T-cell (primary cell): ENCODE measurements around the gene TMEM54. TPM values are rescaled to one million over a fixed set of nuclear protein-coding genes. Genes with fewer than 3 reads are reported as not detected.

ENCODE experiments used
- ATAC-seq, 4 experiments: fragments of 200-7000 bp in 3 of 4; fragments of 150-1000 bp in 1 of 4; cut with Tn5 transposase; replicated peaks in 1 of 4; 1 replicate in 3 of 4; 2 replicates in 1 of 4; pipeline ENCODE4 v1.10.0; 2021; ENCODE audit warnings: moderate library complexity in 3 of 4, mild to moderate bottlenecking in 2 of 4, moderate number of reproducible peaks in 1 of 4
- CTCF ChIA-PET, 2 donors: fragments of 300-600 bp; sonication (Branson Sonifier 250); formaldehyde crosslinking; loops; one replicate each; lab custom pipeline; 2022; ENCODE audit warnings: antibody characterized with exemption in 2 of 2; lab: Charles Lee
- POLR2A ChIA-PET, 2 donors: fragments of 300-600 bp; sonication (Branson Sonifier 250); formaldehyde crosslinking; loops; one replicate each; lab custom pipeline; 2022; ENCODE audit warnings: antibody characterized with exemption in 2 of 2; lab: Charles Lee
- DNase-seq, 35 experiments: peaks; one replicate each; pipeline versions ENCODE4 v3.0.0 to v3.0.0-alpha.2; 2013 to 2023
- H3K27ac ChIP-seq: one replicate; pipeline ENCODE4 v1.5.1; 2013; ENCODE audit warnings: low read length
- H3K27me3 ChIP-seq, 2 experiments: replicated peaks in 1 of 2; 1 replicate in 1 of 2; 2 replicates in 1 of 2; pipeline versions ENCODE4 v1.6.1 to v1.7.0; 2013; ENCODE audit warnings: low read length in 1 of 2, mixed read lengths in 1 of 2; ENCODE audit not compliant: control insufficient read depth in 2 of 2, insufficient read depth in 2 of 2; ENCODE audit errors: extremely low read depth in 1 of 2
- H3K36me3 ChIP-seq, 2 donors: 1 replicate in 1 of 2; 2 replicates in 1 of 2; pipeline versions ENCODE4 v1.6.1 to v1.7.0; 2013; ENCODE audit warnings: low read length in 1 of 2; ENCODE audit not compliant: control insufficient read depth in 2 of 2, insufficient read depth in 1 of 2; ENCODE audit errors: extremely low read depth in 1 of 2
- H3K4me1 ChIP-seq, 2 experiments: 1 replicate in 1 of 2; 2 replicates in 1 of 2; pipeline versions ENCODE4 v1.6.1 to v1.7.0; 2013; ENCODE audit warnings: low read length in 2 of 2, mixed read lengths in 1 of 2; ENCODE audit not compliant: insufficient read depth in 2 of 2, control insufficient read depth in 1 of 2; ENCODE audit errors: extremely low read depth in 1 of 2
- H3K4me3 ChIP-seq, 2 donors: 1 replicate in 1 of 2; 2 replicates in 1 of 2; pipeline versions ENCODE4 v1.5.1 to v1.7.0; 2013; ENCODE audit warnings: mild to moderate bottlenecking in 2 of 2, low read length in 1 of 2, moderate library complexity in 1 of 2; ENCODE audit not compliant: control insufficient read depth in 1 of 2; ENCODE audit errors: extremely low read depth in 1 of 2
- H3K9me3 ChIP-seq: 2 replicates; pipeline ENCODE4 v1.7.0; 2013
- H3K27ac Mint-ChIP-seq, 2 donors: one replicate each; pipeline ENCODE4 v1.8.0; 2020 to 2021; ENCODE audit warnings: mild to moderate bottlenecking in 2 of 2, mixed read lengths in 2 of 2
- H3K27me3 Mint-ChIP-seq, 2 donors: one replicate each; pipeline ENCODE4 v1.8.0; 2021 to 2022; ENCODE audit warnings: mixed read lengths in 2 of 2
- H3K36me3 Mint-ChIP-seq: one replicate; pipeline ENCODE4 v1.8.0; 2021; ENCODE audit warnings: mixed read lengths
- H3K4me1 Mint-ChIP-seq, 3 donors: one replicate each; pipeline ENCODE4 v1.8.0; 2020 to 2022; ENCODE audit warnings: mixed read lengths in 3 of 3, mild to moderate bottlenecking in 1 of 3
- H3K4me3 Mint-ChIP-seq, 3 donors: one replicate each; pipeline ENCODE4 v1.8.0; 2020 to 2022; ENCODE audit warnings: mild to moderate bottlenecking in 3 of 3, mixed read lengths in 3 of 3, moderate library complexity in 3 of 3
- H3K9me3 Mint-ChIP-seq, 3 donors: one replicate each; pipeline ENCODE4 v1.8.0; 2020 to 2022; ENCODE audit warnings: mixed read lengths in 3 of 3
- WGBS: methylation state at CpG from one replicate; pipeline ENCODE4 v1.1.5; 2013; ENCODE audit warnings: missing lambda C conversion rate; ENCODE audit not compliant: insufficient coverage; 5-methylcytosine and 5-hydroxymethylcytosine counted together
- total RNA-seq, 35 experiments: library from RNA in 6 of 35; stranded (reverse) in 6 of 35; fragments of 120-200 nt in 1 of 35; gene quantifications; one replicate each; pipeline versions ENCODE4 v1.2.1 to v1.2.4 and lab custom pipeline; 2013 to 2026

Gene TMEM54
- total RNA-seq, 5 donors from 2014 or later (not counting 1 experiment from before 2014, with no cell fraction given) = 0.35 to 0.64 TPM; not detected in 3

DNA sequence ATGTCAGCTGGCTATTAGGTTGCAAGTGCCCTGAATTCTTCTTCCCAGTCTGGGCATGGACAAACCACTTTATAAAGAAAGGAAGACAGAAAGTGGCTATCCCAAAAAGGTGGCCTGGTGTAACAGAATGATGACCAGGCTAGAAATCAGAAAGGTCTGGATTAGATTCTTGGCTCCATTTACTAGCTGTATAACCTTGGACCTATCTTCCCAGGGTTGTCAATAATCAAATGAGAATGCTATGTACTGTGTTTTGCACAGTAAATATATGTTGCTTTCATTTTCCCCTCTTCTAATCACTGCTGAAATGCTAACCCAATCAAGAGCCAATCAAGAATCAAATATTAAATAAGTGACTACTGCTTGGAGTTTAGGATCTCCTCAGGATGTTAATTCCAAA, 43.0 kb upstream of the TMEM54 start:
- peaks cover 0 to 5% of the 10 kb centered on the region in 2 experiments for H3K4me1 ChIP-seq
- H3K27ac Mint-ChIP-seq = no peak overlapping the region
- POLR2A ChIA-PET = no interaction called here
- no peaks in the 10 kb centered on the region for H3K27me3 ChIP-seq
- ATAC-seq (no peak), DNase-seq (no peak)
- H3K9me3 ChIP-seq = no peaks in the 10 kb centered on the region
- H3K27me3 Mint-ChIP-seq = no peaks in the 10 kb centered on the region
- H3K9me3 Mint-ChIP-seq = no peaks in the 10 kb centered on the region
- H3K36me3 Mint-ChIP-seq = peaks cover 60% of the 10 kb centered on the region
- H3K4me3 Mint-ChIP-seq = no peak overlapping the region
- H3K4me1 Mint-ChIP-seq = peaks cover 10 to 26% (median 14%) of the 10 kb centered on the region in 3 donors
- peaks cover 20 to 68% of the 10 kb centered on the region in 2 donors for H3K36me3 ChIP-seq
- no peak overlapping the region for H3K27ac ChIP-seq
- CTCF ChIA-PET = no interaction called here
- no peak overlapping the region for H3K4me3 ChIP-seq

DNA sequence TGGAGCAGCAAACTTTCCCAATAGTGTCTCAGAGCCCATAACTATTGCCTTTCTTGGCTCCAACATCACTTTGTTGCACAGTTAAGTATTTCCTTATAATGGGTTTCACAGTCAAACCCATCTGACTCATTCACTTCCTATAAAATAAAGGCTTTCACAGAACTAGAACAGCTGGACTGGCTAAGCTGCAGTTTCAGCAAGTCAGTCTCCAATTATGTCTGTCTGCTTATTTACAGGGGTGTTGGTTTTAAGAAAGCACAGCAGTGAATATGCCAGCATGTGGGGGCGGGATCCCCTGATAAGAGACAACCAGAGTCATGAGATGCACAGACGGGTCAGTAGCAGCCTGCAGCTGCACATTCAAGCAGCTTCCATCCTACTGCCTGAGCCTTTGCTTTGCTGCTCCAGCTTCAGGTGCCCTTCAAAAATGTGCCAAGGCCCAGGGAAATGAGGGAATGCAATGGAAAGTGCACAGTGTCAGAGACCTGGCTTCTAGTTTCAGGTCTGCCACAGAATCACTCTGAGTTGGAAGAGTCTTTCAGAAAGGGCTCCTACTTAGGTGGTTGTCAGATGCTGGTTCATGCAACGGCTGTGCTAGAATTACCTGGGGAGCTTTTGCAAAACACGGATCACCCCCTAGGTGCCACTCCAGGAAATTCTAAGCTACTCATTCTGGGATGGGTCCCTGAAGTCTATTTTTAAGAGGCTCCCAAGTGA, 38.6 kb upstream of the TMEM54 start:
- H3K4me1 Mint-ChIP-seq = peaks cover 9 to 14% (median 14%) of the 10 kb centered on the region in 3 donors
- CTCF ChIA-PET = interaction anchor here in 1 of 2 donors (0.7 kb wide), 1 partner anchor 97 kb away, joined by 3 read pairs; the partner anchor contains the start of gene AK2

DNA sequence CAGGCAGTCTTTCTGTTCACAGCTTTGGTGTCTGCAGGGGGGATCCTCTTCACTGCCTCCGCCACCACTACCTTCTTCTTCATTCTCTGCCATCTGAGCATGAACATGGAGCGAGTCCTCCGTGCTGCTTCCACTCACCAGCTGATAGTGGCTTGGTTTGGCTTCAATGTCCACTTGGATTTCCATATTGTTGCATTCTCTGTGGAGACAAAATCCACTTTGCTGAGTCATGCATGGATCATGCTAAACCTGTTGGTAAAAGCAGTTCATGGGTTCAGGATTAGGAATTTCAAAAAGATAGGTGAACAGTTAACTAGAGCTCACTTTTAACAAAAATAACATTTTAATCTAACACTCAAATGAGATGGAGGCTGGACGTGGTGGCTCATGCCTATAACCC, 35.9 kb upstream of the TMEM54 start:
- ATAC-seq = no peak
- no peak for DNase-seq
- Histone ChIP-seq H3K9me3 (no peaks in the 10 kb centered on the region), H3K4me1 (no peaks in the 10 kb centered on the region), H3K27me3 (no peaks in the 10 kb centered on the region), H3K36me3 (peaks cover 10 to 48% of the 10 kb centered on the region in 2 donors), H3K4me3 (no peak overlapping the region), H3K27ac (no peak overlapping the region)
- no peaks in the 10 kb centered on the region for H3K27me3 Mint-ChIP-seq
- no peak overlapping the region for H3K4me3 Mint-ChIP-seq
- H3K9me3 Mint-ChIP-seq = no peaks in the 10 kb centered on the region
- H3K27ac Mint-ChIP-seq = peak overlapping the region in 1 of 2 donors; percentile 66
- POLR2A ChIA-PET = no interaction called here
- 100% methylated on average over 1 of the region's 4 CpGs for WGBS
- peaks cover 40% of the 10 kb centered on the region for H3K36me3 Mint-ChIP-seq
- H3K4me1 Mint-ChIP-seq = no peaks in the 10 kb centered on the region
- CTCF ChIA-PET = interaction anchor here in 1 of 2 donors (0.6 to 1.0 kb wide), 2 partner anchors 143 to 174 kb away, joined by 3 to 5 read pairs; no protein-coding TSS in a partner anchor

More for the DNA sequence above, 38.6 kb upstream of the TMEM54 start:
- Histone ChIP-seq H3K27me3 (no peaks in the 10 kb centered on the region), H3K4me1 (peaks cover 0 to 5% of the 10 kb centered on the region in 2 experiments), H3K9me3 (no peaks in the 10 kb centered on the region), H3K27ac (no peak overlapping the region), H3K4me3 (no peak overlapping the region), H3K36me3 (peaks cover 16 to 70% of the 10 kb centered on the region in 2 donors)
- DNase-seq (no peak), ATAC-seq (no peak)
- POLR2A ChIA-PET = no interaction called here
- no peak overlapping the region for H3K27ac Mint-ChIP-seq
- no peaks in the 10 kb centered on the region for H3K27me3 Mint-ChIP-seq
- peaks cover 60% of the 10 kb centered on the region for H3K36me3 Mint-ChIP-seq
- 92% methylated on average over 3 of the region's 4 CpGs for WGBS
- no peaks in the 10 kb centered on the region for H3K9me3 Mint-ChIP-seq
- H3K4me3 Mint-ChIP-seq = no peak overlapping the region

DNA sequence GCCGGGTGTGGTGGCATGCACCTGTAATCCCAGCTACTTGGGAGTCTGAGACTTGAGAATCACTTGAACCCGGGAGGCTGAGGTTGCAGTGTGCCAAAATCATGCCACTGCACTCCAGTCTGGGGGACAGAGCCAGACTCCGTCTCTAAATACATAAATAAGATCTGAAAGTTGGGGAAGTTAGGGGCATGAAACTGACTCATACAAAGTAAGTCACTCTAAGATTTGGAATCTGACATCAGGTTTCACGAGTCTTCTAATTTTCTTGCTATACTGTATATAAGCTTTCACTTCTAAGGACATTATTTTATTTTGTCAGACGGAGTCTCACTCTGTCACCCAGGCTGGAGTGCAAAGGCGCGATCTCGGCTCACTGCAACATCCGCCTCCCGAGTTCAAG, 33.3 kb upstream of the TMEM54 start:
- H3K27ac ChIP-seq = no peak overlapping the region
- peaks cover 29% of the 10 kb centered on the region for H3K36me3 Mint-ChIP-seq
- H3K36me3 ChIP-seq = peaks cover 5 to 30% of the 10 kb centered on the region in 2 donors
- H3K27me3 Mint-ChIP-seq = no peaks in the 10 kb centered on the region
- H3K27ac Mint-ChIP-seq = no peak overlapping the region
- H3K27me3 ChIP-seq = no peaks in the 10 kb centered on the region
- H3K4me3 Mint-ChIP-seq = no peak overlapping the region
- DNase-seq = no peak
- ChIA-PET POLR2A (no interaction called here), CTCF (interaction anchor here in 1 of 2 donors (3.2 kb wide), 1 partner anchor 122 kb away, joined by 11 read pairs; no protein-coding TSS in a partner anchor)
- H3K9me3 ChIP-seq = no peaks in the 10 kb centered on the region
- no peak for ATAC-seq
- no peaks in the 10 kb centered on the region for H3K4me1 Mint-ChIP-seq
- H3K4me3 ChIP-seq = no peak overlapping the region
- WGBS = 98% methylated on average over 9 of the region's 10 CpGs
- H3K9me3 Mint-ChIP-seq = no peaks in the 10 kb centered on the region
- no peaks in the 10 kb centered on the region for H3K4me1 ChIP-seq

DNA sequence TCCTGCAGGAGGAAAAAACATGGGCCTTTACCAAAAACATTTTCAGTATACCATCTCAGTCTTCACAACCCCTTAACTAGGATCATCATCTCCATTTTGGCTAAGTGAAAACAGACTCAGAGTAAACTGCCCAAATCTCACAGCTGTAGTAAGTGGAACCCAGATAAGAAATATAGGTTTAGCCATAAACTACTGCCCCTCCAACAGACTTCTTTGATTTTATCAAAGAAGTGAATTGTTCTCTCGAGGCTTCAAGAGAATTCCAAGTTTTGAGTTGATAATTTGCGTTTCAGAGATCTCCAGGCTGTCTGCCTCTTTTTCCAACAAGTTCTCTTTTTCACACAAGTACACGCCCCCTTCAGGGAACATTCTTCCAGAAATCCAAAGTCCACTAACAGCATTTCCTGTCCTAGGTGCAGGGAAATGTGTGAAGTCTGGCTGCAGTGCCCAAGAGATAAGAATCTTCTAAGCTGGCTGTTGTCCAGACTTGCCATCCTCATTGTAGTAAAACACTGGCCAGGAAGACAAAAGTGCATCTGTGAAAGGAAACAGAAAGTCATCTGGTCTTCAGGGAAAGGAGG, 32.6 kb upstream of the TMEM54 start:
- Mint-ChIP-seq H3K27me3 (no peaks in the 10 kb centered on the region), H3K27ac (peak overlapping the region in 1 of 2 donors; percentile 5), H3K4me3 (no peak overlapping the region), H3K4me1 (no peaks in the 10 kb centered on the region), H3K36me3 (peaks cover 25% of the 10 kb centered on the region), H3K9me3 (no peaks in the 10 kb centered on the region)
- H3K4me3 ChIP-seq = no peak overlapping the region
- ChIA-PET CTCF (interaction anchor here (0.6 to 3.2 kb wide), 8 partner anchors 17 to 522 kb away, joined by 3 to 11 read pairs (median 6); no protein-coding TSS in a partner anchor), POLR2A (no interaction called here)
- ATAC-seq (no peak), DNase-seq (no peak)
- peaks cover 3 to 30% of the 10 kb centered on the region in 2 donors for H3K36me3 ChIP-seq
- WGBS = 80% methylated on average over 1 of the region's 3 CpGs
- H3K27me3 ChIP-seq = no peaks in the 10 kb centered on the region
- no peaks in the 10 kb centered on the region for H3K9me3 ChIP-seq
- H3K4me1 ChIP-seq = no peaks in the 10 kb centered on the region
- H3K27ac ChIP-seq = no peak overlapping the region

DNA sequence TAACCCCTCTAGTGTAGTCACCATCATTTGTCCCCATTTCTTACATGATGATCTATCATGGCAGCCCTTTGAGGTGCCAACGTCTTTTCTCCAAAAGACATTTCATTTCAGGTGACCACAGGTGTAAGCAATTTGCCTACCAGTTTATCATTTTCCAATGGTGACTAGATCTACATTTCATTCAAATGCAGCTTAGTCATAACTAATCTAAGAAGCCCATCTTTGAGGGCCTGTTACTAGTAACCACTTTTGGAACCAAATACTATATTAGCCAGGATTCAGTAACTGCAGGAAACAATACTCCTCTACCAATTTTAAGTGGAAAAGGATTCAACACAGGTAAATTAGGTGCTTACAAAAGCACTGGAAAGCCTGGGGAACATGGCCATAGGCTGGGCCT, 30.6 kb upstream of the TMEM54 start:
- no peak for DNase-seq
- POLR2A ChIA-PET = interaction anchor here (0.5 to 0.6 kb wide), 3 partner anchors 156 to 893 kb away, joined by 3 to 11 read pairs (median 4); no protein-coding TSS in a partner anchor
- CTCF ChIA-PET = interaction anchor here (0.9 to 3.2 kb wide), 7 partner anchors 11 to 155 kb away, joined by 3 to 11 read pairs (median 3); no protein-coding TSS in a partner anchor
- no peaks in the 10 kb centered on the region for H3K9me3 Mint-ChIP-seq
- peaks cover 2 to 5% of the 10 kb centered on the region in 2 experiments for H3K27me3 ChIP-seq
- H3K27me3 Mint-ChIP-seq = peaks cover 0 to 7% of the 10 kb centered on the region in 2 donors
- peaks cover 9% of the 10 kb centered on the region for H3K36me3 Mint-ChIP-seq
- no peaks in the 10 kb centered on the region for H3K4me1 Mint-ChIP-seq
- 67% methylated on average over 1 of the region's 1 CpG for WGBS
- H3K27ac Mint-ChIP-seq = no peak overlapping the region
- no peak overlapping the region for H3K4me3 ChIP-seq
- no peak overlapping the region for H3K4me3 Mint-ChIP-seq
- no peaks in the 10 kb centered on the region for H3K4me1 ChIP-seq
- no peak for ATAC-seq
- H3K9me3 ChIP-seq = no peaks in the 10 kb centered on the region
- no peak overlapping the region for H3K27ac ChIP-seq
- peaks cover 3 to 10% of the 10 kb centered on the region in 2 donors for H3K36me3 ChIP-seq
